HG02884 (cell line): Measurements from ENCODE around the gene SPARCL1.
A peak's percentile ranks its signal among the peaks of the same experiment; 100 is the strongest.
"Not testable (repeated sequence)": the region's sequence is repeated elsewhere in the genome, so short reads cannot be mapped to it uniquely, and the experiment has no call there.

Experiments
- ATAC-seq: cut with Tn5 transposase; IDR thresholded peaks from one replicate; pipeline ENCODE4 v1.9.1; 2021; ENCODE audit warnings: mild to moderate bottlenecking, moderate library complexity; ENCODE audit not compliant: unreplicated experiment

SPARCL1 gene

DNA sequence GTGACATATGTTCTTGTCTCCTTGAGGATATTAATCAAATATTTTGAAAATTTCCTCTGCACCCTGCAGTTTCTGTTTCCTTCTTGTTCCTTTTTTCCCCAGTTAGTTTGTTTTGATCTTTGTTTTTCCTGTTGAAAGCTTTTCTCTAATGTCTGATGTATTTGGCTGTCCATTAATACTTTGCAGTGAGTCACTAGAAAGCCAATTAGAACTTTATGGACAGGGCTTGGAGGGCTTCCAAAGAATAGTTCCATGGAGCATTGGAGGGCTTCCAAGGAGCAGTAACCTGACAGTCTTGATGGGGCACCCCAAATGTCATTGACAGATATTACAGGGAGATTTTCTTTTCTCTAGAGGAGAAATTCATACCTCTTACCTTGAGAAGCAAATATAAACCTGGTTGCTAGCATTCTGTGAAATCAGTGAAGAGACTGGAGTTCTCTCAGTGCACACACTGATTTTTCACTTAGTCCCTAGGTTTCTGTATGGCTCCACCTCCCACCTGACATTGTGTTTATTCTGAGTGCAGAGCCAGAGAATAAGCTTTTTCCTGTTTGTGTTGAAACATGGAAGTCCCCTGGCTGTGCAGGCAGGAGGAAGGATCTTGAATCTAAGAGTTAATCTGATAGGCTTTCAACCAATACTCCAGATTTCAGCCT lies 26.5 kb downstream of the SPARCL1 start:
- ATAC-seq = no peak

DNA sequence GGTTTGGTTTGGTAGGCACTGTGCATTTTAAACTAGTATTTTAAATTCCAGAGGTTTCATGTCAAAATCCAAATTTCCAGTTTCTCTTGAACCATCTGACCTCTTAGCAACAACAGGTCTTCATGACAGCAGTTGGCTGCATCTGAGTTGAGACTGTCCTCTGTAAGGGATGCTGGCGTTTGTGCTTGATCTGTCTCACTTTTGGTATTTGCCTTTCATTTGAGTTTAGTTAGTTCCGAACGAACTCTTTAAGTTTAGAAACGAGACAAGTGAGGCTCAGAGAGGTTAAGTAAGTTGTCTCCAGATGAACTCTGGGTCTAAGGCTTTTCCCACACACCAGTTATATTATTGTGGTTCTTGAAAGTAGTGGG lies 29.1 kb downstream of the SPARCL1 start:
- ATAC-seq = peak; percentile 59

DNA sequence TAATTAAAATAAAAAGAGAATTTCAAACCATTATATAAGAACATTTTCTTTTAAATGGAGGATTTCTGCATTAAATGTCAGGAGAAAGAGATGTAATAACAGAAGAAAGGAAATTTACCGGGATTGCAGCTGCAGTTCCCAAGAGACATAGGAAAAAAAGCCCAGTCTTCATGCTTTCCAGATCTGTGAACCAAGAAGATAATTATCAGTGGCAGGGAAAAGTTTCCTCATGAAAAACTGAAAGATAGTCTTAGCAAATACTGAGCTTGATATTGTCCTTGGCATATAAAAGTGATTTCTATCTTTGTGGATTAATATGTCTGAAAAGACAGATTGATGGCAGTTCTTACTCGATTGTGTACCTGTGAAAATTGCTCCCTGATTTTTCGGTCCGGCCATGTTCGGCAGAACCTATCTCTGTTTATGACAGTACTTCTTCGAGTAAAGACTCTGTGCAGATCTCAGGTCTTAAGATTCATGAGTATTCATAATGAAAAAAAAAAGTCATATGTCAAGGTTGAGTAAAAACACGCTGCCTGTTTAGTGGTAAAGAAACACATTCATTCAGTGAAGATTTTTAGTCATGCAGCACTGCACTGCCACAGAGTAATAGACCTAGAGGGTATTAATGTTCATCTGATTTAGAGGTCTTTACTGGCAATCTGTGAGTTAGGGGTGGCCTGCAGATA lies 29.6 kb downstream of the SPARCL1 start:
- ATAC-seq = peak; percentile 86

DNA sequence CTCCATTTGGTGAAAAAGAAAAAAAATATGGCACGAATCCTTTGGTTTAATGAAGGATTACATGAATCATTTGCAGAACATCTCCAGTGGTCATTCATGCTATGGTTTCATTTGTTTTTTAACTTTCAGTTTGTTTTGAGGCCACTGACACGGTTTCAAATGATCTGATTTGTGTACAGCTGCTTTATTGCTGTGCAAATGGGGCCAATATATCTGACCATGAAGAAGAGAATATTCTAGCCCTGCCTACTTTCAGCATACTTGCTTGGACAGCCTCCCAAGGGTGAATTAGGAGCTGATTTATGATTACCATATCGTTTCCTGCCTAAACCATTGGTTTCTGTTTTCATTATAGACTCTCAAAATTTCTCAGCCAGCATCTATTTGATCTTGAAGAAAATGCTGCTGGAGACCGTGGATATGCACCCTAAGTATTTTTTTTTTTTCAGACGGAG lies 30.7 kb downstream of the SPARCL1 start:
- peak; percentile 37 for ATAC-seq

DNA sequence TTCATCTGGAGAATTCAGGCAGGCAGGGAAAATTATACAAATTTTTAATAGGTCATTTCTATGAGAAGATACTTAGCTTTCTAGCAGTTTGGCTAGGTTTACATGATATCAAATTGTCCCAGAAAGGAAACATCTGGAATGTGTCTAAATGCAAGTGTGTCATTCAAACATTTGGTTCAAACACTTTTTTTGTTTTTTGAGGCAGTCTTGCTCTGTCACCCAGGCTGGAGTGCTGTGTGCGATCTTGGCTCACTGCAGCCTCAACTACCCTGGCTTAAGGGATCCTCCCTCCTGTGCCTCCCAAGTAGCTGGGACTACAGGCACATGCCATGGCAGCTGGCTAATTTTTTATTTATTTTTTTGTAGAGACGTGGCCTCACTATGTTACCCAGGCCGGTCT lies 31.6 kb downstream of the SPARCL1 start:
- no peak for ATAC-seq

DNA sequence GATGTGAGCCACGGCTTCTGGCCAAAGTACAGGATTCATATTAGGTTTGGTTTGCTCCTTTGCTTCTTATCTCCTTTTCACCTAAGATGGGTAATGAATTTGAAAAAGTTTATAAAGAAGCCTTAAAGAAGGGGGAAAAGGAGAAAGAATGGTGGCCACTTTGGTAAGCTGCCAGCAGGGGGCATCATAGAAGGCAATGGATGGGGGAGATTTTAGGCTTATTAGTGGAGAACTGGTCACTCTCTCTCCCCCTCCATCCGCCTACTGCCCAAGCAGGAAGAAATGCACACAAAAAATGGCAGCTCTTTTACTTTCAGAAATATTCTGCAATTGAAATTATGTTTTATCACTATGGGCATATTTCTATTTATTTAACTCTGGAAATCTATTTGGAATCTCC lies 32.0 kb downstream of the SPARCL1 start:
- no peak for ATAC-seq

DNA sequence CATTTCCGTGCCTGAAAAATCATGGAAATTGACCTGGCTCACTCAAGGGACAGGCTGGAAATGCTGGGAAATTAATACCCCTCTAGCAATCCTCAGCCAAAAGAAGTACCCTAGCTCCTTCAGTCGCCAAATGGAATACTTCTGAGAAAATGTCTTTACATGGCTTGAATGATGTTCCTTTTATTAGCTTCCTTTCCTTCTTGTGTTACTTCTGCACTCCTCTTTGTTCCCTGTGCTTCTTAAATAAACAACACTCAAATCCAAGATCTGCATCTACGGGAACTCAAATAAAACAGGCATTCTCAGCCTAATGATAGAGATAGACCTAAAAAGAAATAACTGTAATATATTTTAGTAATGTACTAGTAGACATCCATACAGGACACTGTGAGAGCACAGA lies 36.1 kb downstream of the SPARCL1 start:
- ATAC-seq = no peak

DNA sequence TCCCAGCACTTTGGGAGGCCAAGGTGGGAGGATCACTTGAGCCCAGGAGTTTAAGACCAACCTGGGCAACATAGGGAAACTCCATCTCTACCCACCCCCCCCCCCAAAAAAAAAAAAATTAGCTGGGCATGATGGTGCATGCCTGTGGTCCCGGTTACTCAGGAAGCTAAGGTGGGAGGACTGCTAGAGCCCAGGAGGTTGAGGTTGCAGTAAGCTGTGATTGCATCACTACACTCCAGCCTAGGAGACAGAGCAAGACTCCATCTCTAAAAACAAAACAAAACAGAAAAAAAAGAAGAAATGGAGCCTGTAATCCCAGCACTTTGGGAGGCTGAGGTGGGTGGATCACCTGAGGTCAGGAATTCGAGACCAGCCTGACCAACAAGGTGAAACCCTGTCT lies 37.3 kb downstream of the SPARCL1 start:
- ATAC-seq = not testable (repeated sequence)

DNA sequence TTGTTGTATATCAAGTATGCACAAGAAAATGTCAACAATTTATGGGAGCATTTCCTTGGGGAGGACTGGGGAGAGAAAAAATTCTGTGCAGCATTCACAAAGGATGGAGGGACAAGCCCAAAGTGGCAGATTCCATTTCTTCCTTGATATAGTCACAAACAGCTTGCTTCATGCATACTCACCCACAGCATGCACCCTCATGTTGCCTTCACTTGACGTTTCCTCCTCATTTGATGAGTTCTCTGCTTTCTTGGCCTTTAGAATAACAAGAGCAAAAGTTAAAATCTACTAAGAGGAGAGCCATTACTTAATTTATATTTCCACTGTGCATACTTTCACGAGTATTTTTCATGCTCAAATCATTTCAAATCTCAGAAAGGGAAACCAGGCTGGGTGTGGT lies 37.7 kb downstream of the SPARCL1 start:
- ATAC-seq = no peak

DNA sequence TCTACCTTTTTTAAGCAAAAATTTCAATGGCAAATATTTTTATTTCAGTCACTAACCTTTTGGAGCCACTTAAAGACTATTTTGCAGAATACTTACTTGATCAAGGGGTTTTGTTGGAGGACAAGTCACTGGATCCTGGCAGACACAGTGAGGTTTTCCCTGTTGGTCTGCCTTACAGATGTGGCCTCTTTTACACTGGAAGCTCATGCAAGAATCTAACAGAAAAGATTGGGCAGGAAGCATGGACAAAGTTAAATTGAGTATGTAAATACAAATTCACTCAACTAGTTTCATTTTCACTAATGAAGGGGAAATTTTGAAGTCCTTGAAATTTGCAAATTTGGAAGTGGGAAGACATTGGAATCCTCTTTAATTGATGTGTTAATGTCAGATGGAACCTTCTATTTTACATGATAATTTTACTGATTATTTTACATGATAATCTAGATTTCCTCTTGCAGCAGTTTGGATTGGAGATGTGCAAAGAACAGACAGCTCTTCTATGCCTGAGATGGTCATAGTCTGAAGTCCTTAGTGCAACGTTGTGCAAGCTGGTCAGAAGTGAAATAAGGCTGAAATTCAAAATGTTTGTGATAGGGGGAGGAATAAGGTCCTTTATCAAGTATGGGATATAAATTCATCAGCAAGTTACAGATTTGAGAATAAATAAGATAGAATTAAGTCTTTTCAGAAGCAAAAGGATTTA lies 38.4 kb downstream of the SPARCL1 start:
- no peak for ATAC-seq

DNA sequence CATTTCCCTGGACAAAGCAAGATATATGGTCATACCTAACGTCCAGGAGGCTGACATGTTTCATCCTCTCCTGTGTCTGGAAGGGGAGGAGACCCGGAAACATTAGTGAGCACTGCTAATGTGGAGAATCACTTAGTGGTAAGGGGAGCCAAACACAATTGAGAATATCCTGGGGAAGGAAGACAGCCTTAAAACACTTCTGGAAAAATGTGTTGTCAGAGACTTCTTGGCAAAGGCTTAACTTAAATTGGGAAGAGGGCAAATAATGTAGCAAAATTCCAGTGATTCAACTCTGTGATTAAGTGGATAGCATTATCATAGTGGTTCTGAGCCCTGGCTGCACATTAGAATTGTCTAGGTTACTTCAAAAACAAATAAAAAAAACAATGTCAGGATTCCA lies 39.5 kb downstream of the SPARCL1 start:
- no peak for ATAC-seq

DNA sequence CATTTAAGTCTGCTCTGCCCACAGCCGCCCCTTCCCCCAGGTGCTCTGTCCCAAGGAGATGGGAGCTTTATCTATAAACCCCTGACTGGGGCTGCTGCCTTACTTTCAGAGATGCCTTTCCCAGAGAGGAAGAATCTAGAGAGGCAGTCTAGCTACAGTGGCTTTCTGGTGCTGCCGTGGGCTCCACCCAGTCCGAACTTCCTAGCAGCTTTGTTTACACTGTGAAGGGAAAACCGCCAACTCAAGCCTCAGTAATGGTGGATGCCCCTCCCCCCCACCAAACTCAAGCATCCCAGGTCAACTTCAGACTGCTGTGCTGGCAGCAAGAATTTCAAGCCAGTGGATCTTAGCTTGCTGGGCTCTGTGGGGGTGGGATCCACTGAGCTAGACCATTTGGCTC lies 40.5 kb downstream of the SPARCL1 start:
- ATAC-seq = not testable (repeated sequence)

DNA sequence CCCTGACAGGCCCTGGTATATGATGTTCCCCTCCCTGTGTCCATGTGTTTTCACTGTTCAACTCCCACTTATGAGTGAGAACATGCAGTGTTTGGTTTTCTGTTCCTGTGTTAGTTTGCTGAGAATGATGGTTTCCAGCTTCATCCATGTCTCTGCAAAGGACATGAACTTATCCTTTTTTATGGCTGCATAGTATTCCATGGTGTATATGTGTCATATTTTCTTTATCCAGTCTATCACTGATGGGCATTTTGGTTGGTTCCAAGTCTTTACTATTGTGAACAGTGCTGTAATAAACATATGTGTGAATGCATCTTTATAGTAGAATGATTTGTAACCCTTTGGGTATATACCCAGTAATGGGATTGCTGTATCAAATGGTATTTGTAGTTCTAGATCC lies 45.9 kb downstream of the SPARCL1 start:
- not testable (repeated sequence) for ATAC-seq

DNA sequence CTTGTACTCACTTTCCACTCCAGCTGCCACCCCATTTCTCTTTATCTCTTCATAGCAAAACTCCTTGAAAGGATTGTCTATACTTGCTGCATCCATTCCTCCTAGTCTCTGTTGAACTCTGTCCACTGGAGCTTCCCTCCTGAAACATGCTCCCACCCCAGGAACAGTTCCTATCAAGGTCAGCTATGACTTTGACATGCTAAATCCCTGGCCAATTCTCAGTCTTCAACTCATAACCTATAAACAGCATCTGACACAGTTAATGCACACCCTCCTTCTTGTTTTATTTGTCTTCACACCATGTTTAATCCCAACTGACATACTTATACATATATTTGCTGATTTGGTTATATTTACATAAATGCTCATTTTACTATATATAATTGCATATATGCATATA lies 47.8 kb downstream of the SPARCL1 start:
- ATAC-seq = no peak

DNA sequence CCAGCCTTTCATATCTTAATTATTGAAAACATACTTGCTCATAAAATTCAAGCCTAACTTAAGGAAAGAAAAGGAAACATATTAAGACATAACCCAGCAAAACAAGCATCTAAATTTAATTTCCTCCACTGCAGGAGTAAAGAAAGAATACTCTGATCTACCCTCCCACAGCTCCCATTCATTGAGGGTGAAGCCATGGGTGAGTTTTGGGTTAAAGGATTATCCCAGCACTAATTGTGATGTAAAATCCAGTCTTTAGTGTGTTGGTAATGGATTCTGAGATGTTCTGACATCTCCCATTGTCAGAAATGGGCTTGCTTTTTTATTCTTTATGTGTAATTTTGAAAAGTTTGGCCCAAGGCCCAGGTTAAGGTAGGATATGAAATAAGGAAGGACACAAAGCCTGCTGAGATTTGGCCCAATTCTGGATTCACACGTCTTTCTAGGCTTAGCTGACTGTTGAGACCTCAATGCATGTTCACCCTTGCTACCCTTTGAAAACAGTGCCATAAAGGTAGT lies 50.4 kb downstream of the SPARCL1 start:
- no peak for ATAC-seq

DNA sequence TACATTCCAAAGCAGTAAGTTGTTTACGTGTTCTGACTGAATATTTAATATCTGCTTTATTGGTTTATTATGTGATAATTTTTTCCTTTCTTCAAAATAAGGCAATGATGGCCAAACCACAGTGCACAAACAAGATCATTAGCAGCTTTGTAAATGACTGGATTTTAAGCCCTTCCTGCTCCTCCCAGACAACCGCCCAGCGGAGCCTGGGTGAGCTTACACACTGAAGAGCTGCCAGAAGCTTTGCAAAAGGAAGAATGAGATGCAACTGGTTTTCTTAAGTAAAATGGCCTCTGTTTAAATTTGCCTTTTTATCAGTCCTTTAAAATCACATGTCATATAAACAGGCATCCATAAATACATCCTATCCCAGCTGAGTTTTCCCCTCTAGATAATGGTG lies 52.2 kb downstream of the SPARCL1 start:
- no peak for ATAC-seq

DNA sequence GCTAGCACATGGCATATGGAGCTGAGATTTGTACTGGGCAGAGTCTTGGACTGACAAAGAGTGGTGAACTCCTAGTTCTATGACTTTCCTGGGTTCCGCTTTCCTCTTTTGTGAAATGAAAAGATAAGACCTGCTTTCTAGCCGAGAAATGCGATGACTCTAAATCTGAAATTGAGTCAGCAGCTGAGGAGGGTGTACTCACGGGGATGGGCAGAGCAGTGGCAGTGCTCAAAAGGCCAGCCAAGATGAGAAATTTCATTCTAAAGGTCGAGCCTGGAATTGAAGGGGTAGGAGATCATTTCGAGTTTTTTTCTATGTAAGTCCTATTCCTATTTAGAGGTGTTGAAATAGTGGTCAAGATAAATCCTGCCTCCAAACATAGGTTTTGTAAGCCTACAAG lies 59.8 kb downstream of the SPARCL1 start:
- ATAC-seq = no peak

DNA sequence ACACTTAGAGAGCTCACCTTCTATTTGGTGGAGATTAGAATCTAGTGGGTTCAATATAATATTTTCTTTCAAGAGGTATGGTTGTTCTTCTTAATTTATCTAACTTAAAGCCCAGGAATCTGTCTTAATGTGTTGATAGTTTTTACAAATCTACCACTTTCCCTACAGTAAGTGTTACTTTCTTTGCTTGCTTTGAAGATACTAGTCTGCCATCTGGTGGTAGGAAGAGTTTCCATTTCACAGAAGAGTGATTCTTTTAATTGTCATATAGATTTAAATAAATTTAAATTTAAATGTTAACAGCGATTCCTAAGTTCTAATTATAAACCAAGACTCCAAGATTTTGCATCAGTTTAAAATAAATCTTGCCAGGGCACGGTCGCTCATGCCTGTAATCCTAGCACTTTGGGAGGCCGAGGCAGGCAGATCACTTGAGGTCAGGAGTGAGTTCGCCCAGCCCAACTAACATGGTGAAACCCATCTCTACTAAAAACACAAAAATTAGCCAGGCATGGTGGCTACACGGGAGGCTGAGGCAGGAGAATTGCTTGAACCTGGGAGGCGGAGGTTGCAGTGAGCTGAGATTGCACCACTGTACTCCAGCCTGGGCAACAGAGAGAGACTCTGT lies 63.3 kb downstream of the SPARCL1 start:
- no peak for ATAC-seq

DNA sequence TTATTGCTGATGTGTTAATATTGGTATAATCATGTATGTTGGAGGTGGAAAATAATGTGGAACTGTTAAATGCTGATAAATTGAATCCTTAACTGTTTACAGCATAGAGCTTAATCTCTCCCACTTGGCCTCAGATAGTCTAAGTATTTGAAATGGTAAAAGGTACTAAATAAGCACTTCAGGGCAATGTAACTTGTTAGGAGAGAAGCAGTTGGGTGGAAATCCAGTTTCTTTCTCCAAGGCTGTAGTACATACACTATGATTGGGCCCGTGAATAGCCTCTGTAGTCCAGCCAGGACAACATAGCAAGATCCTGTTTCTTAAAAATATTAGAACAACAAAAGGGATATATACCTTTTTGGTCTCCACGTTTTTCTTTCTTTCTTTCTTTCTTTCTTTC lies 67.1 kb downstream of the SPARCL1 start:
- ATAC-seq = no peak

DNA sequence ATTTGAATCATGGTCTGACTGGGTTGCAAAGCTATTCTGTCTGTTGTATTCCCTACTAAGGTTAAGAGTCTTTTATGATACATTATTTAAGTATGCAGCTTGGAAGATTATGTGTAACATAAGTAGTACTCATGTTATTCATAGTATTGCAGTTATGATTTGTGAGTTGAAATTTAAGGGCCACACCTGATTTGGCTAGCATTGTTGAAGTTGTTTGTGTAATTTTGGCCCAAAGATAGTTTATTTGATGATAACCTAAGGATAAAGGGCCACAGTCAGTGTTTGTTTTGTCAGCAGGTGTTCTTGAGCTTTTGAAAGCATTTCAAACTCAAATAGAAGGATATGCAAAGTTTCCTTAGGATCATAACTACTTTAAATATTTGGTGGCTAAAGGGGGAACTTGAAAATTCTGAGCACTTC lies 67.9 kb downstream of the SPARCL1 start:
- ATAC-seq = no peak

DNA sequence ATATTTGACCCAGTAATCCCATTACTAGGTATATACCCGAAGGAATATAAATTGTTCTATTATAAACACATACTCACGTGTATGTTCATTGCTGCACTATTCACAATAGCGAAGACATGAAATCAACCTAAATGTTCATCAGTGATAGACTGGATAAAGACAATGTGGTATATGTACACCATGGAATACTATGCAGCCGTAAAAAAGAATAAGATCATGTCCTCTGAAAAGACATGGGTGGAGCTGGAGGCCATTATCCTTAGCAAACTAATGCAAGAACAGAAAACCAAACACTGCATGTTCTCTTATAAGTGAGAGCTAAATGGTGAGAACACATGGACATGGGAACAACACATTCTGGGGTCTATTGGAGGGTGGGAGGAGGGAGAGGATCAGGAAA lies 70.3 kb downstream of the SPARCL1 start:
- no peak for ATAC-seq
